IMR-90 (cell line): ENCODE data around the gene TEX2. TPM values are rescaled to one million over a fixed set of nuclear protein-coding genes. Genes with fewer than 3 reads are reported as not detected.

Experiments used
- ATAC-seq: fragments of 200-7000 bp; cut with Tn5 transposase; 2 replicates; pipeline ENCODE4 v1.9.1; 2020; ENCODE audit warnings: low read depth, mild to moderate bottlenecking, moderate library complexity
- BruUV-seq: library from RNA; stranded (reverse); fragments of 400-500 nt; replicated peaks from 2 replicates; lab custom pipeline; 2021; lab: Mats Ljungman, UMichigan
- CTCF ChIA-PET: fragments of 300-600 bp; formaldehyde crosslinking; extraction: SDS; loops from one replicate; lab custom pipeline; 2021; ENCODE audit warnings: antibody characterized with exemption; lab: Yijun Ruan, JAX
- POLR2A ChIA-PET: fragments of 300-600 bp; sonication (Branson Sonifier 250); formaldehyde crosslinking; loops from one replicate; lab custom pipeline; 2022; ENCODE audit warnings: antibody characterized with exemption; ENCODE audit not compliant: unreplicated experiment; lab: Charles Lee
- DNase-seq: peaks from one replicate; pipeline ENCODE4 v3.0.0; 2013
- H2AFZ ChIP-seq: replicated peaks from 2 replicates; pipeline ENCODE3; 2013; ENCODE audit warnings: low read length, mild to moderate bottlenecking; ENCODE audit not compliant: poor library complexity
- H2AK5ac ChIP-seq: 2 replicates; pipeline ENCODE4 v1.6.1; 2013; ENCODE audit warnings: low read depth, low read length, inconsistent platforms
- H2AK9ac ChIP-seq: replicated peaks from 2 replicates; pipeline ENCODE3; 2013; ENCODE audit warnings: mild to moderate bottlenecking, low read depth, low read length, moderate library complexity; ENCODE audit not compliant: poor library complexity
- H2BK120ac ChIP-seq: 2 replicates; pipeline ENCODE4 v1.6.1; 2013; ENCODE audit warnings: low read depth, low read length, inconsistent platforms
- H2BK15ac ChIP-seq: 3 replicates; pipeline ENCODE4 v1.6.1; 2013; ENCODE audit warnings: low read depth, low read length, inconsistent platforms
- H2BK20ac ChIP-seq: 2 replicates; pipeline ENCODE4 v1.6.1; 2013; ENCODE audit warnings: low read depth, mild to moderate bottlenecking, inconsistent platforms, low read length, moderate library complexity
- H2BK5ac ChIP-seq: 2 replicates; pipeline ENCODE4 v1.6.1; 2013; ENCODE audit warnings: mild to moderate bottlenecking, low read depth, low read length, inconsistent platforms; ENCODE audit not compliant: poor library complexity, severe bottlenecking
- H3K14ac ChIP-seq: replicated peaks from 2 replicates; pipeline ENCODE4 v1.6.1; 2013; ENCODE audit warnings: low read depth, low read length, inconsistent platforms
- H3K18ac ChIP-seq: 2 replicates; pipeline ENCODE4 v1.6.1; 2013; ENCODE audit warnings: low read depth, low read length, control low read depth
- H3K23ac ChIP-seq: 2 replicates; pipeline ENCODE4 v1.6.1; 2013; ENCODE audit warnings: low read depth, low read length, inconsistent platforms
- H3K27ac ChIP-seq: 2 replicates; pipeline ENCODE4 v1.5.1; 2013; ENCODE audit warnings: mild to moderate bottlenecking, control low read depth, low read length; ENCODE audit not compliant: insufficient read depth
- H3K27me3 ChIP-seq: 2 replicates; pipeline ENCODE4 v1.6.1; 2013; ENCODE audit warnings: low read length; ENCODE audit not compliant: control insufficient read depth, insufficient read depth
- H3K36me3 ChIP-seq: 2 replicates; pipeline ENCODE4 v1.6.1; 2013; ENCODE audit warnings: low read length, mixed read lengths; ENCODE audit not compliant: control insufficient read depth, insufficient read depth
- H3K4ac ChIP-seq: 2 replicates; pipeline ENCODE4 v1.6.1; 2013; ENCODE audit warnings: low read depth, low read length, inconsistent platforms
- H3K4me1 ChIP-seq: 2 replicates; pipeline ENCODE4 v1.6.1; 2013; ENCODE audit warnings: low read length, mixed read lengths; ENCODE audit not compliant: control insufficient read depth, insufficient read depth
- H3K4me2 ChIP-seq: 2 replicates; pipeline ENCODE4 v1.6.1; 2013; ENCODE audit warnings: low read depth, mild to moderate bottlenecking, control low read depth, low read length, moderate library complexity
- H3K4me3 ChIP-seq: 2 replicates; pipeline ENCODE4 v1.5.1; 2013; ENCODE audit warnings: low read depth, mild to moderate bottlenecking, control low read depth, low read length, moderate library complexity; ENCODE audit not compliant: insufficient read depth
- H3K56ac ChIP-seq: 2 replicates; pipeline ENCODE4 v1.6.1; 2013; ENCODE audit warnings: low read length, inconsistent platforms; ENCODE audit not compliant: insufficient read depth; ENCODE audit errors: extremely low read depth
- H3K79me1 ChIP-seq, 2 experiments: 2 replicates each; pipeline ENCODE4 v1.6.1; 2013; ENCODE audit warnings: low read length in 2 of 2, inconsistent platforms in 1 of 2, low read depth in 1 of 2
- H3K9ac ChIP-seq: 2 replicates; pipeline ENCODE4 v1.6.1; 2013; ENCODE audit warnings: low read depth, low read length, control low read depth
- H3K9me1 ChIP-seq: 2 replicates; pipeline ENCODE4 v1.6.1; 2013; ENCODE audit warnings: low read length, inconsistent platforms; ENCODE audit not compliant: insufficient read depth
- H3K9me3 ChIP-seq: 2 replicates; pipeline ENCODE4 v1.6.1; 2013; ENCODE audit warnings: low read length; ENCODE audit not compliant: control insufficient read depth, insufficient read depth
- H4K20me1 ChIP-seq: 2 replicates; pipeline ENCODE4 v1.6.1; 2013; ENCODE audit warnings: low read length, inconsistent platforms; ENCODE audit not compliant: insufficient read depth
- H4K5ac ChIP-seq: 2 replicates; pipeline ENCODE4 v1.6.1; 2013; ENCODE audit warnings: mild to moderate bottlenecking, low read depth, low read length, control low read depth
- H4K8ac ChIP-seq, 2 experiments: 2 replicates each; pipeline ENCODE4 v1.6.1; 2013; ENCODE audit warnings: low read depth in 2 of 2, low read length in 2 of 2, control low read depth in 1 of 2, inconsistent platforms in 1 of 2
- H4K91ac ChIP-seq: 2 replicates; pipeline ENCODE4 v1.6.1; 2013; ENCODE audit warnings: low read depth, low read length, inconsistent platforms; ENCODE audit not compliant: insufficient read depth
- BHLHE40 ChIP-seq: fragments of 150-350 bp; IDR thresholded peaks from 2 replicates; pipeline ENCODE4 v1.6.1; 2016; ENCODE audit warnings: mild to moderate bottlenecking, low read depth, low read length
- CHD1 ChIP-seq: IDR thresholded peaks from 2 replicates; pipeline ENCODE4 v1.6.1; 2012; ENCODE audit warnings: low read depth, low read length, improper control_type of control experiment
- CTCF ChIP-seq: conservative IDR thresholded peaks from 2 replicates; pipeline ENCODE4 v1.5.1; 2012; ENCODE audit warnings: mild to moderate bottlenecking, low read depth, low read length, improper control_type of control experiment
- MAFK ChIP-seq: IDR thresholded peaks from 2 replicates; pipeline ENCODE4 v1.6.1; 2012; ENCODE audit warnings: low read depth, low read length, improper control_type of control experiment
- MAZ ChIP-seq: IDR thresholded peaks from 2 replicates; pipeline ENCODE4 v1.6.1; 2012; ENCODE audit warnings: low read depth, mild to moderate bottlenecking, low read length, improper control_type of control experiment, moderate library complexity, borderline replicate concordance
- POLR2A ChIP-seq: IDR thresholded peaks from 2 replicates; pipeline ENCODE4 v1.6.1; 2012; ENCODE audit warnings: mild to moderate bottlenecking, low read depth, low read length
- SMC3 ChIP-seq: fragments of 150-350 bp; IDR thresholded peaks from 2 replicates; pipeline ENCODE4 v1.6.1; 2016; ENCODE audit warnings: low read depth, mild to moderate bottlenecking, antibody characterized with exemption, low read length, moderate library complexity
- USF2 ChIP-seq: fragments of 150-350 bp; IDR thresholded peaks from 2 replicates; pipeline ENCODE4 v1.6.1; 2017; ENCODE audit warnings: mild to moderate bottlenecking, antibody characterized with exemption, low read length, low read depth
- WGBS, 2 experiments: methylation state at CpG; one replicate each; pipeline versions ENCODE4 v1.1.5 to v1.1.7; 2013; ENCODE audit warnings: missing lambda C conversion rate in 2 of 2; ENCODE audit not compliant: insufficient read length in 1 of 2; ENCODE audit errors: extremely low coverage in 2 of 2; 5-methylcytosine and 5-hydroxymethylcytosine counted together
- dilution Hi-C: fragments of 300-500 bp; cut with HindIII; formaldehyde crosslinking; loops from one replicate; pipeline ENCODE4 v1.14.3; 2018; ENCODE audit warnings: low sequenced_read_pairs; ENCODE audit not compliant: unreplicated experiment
- in situ Hi-C: fragments of 300-500 bp; cut with MboI; formaldehyde crosslinking; loops from 3 replicates; pipeline ENCODE4 v1.14.3; 2019; ENCODE audit warnings: low sequenced_read_pairs, inconsistent platforms, mixed read lengths
- intact Hi-C: fragments of 100-400 bp; cut with micrococcal nuclease; formaldehyde crosslinking; loops from 2 replicates; pipeline ENCODE4 v1.10.0; 2022
- polyA plus RNA-seq, 3 experiments: library from polyadenylated mRNA; depleted of rRNA; stranded (reverse); fragments of >200 nt; gene quantifications; 2 replicates each; pipeline ENCODE4 v1.2.3, GENCODE V29; 2012; ENCODE audit warnings: low replicate concordance in 1 of 3
- total RNA-seq: library from RNA; depleted of rRNA; stranded (reverse); fragments of >200 nt; gene quantifications from 2 replicates; pipeline ENCODE4 v1.2.3, GENCODE V29; 2012

The TEX2 gene
- total and polyA plus RNA-seq, 2 of the 4 experiments (the other 2 are of a cell fraction) = 18.2 to 21.9 TPM

GRCh38 chr17:64172510-64172909 lies 90.5 kb downstream of the TEX2 start:
- Histone ChIP-seq H3K27ac (no peak overlapping the region), H3K36me3 (peaks cover 7% of the 10 kb centered on the region), H4K20me1 (no peaks in the 10 kb centered on the region), H3K56ac (no peak overlapping the region), H3K79me1 (0 out of 4 replicates have a peak, but pooled peaks cover 0 to under 1% of the 10 kb centered on the region in 2 experiments), H3K14ac (no peak overlapping the region), H4K91ac (no peak overlapping the region), H3K4me3 (no peak overlapping the region), H3K27me3 (no peaks in the 10 kb centered on the region), H3K9me3 (no peaks in the 10 kb centered on the region), H2AK9ac (no peak overlapping the region), H2BK20ac (no peak overlapping the region), H3K23ac (no peak overlapping the region), H2AFZ (no peak overlapping the region), H3K18ac (no peak overlapping the region), H4K5ac (no peak overlapping the region), H2AK5ac (no peak overlapping the region), H3K9ac (no peak overlapping the region), H2BK15ac (no peak overlapping the region), H4K8ac (no peak overlapping the region), H3K4me1 (no peaks in the 10 kb centered on the region), H3K4me2 (no peak overlapping the region), H3K9me1 (no peaks in the 10 kb centered on the region; the same call in none of the 2 replicates), H2BK120ac (no peak overlapping the region), H2BK5ac (no peak overlapping the region), H3K4ac (no peak overlapping the region)
- ChIA-PET CTCF (interaction anchor here (0.7 kb wide), 1 partner anchor 110 kb away, joined by 4 read pairs; no protein-coding TSS in a partner anchor), POLR2A (no interaction called here)
- TF ChIP-seq CTCF = no peak
- TF ChIP-seq POLR2A = no peak
- TF ChIP-seq MAZ = no peak
- no peak for TF ChIP-seq MAFK
- no peak for TF ChIP-seq BHLHE40
- TF ChIP-seq USF2 = no peak
- no peak for TF ChIP-seq CHD1
- TF ChIP-seq SMC3 = no peak
- no peak for ATAC-seq
- no peak for DNase-seq
- dilution Hi-C loops = no loop called here
- intact Hi-C loops = no loop called here
- no CpG with 5 or more reads among the region's 3 CpGs for WGBS, 2 experiments
- in situ Hi-C loops = no loop called here
- BruUV-seq = no TSS peak
